HCT116 (cell line): Measurements from ENCODE around the gene DLD. TPM values are rescaled to one million over a fixed set of nuclear protein-coding genes. Genes with fewer than 3 reads are reported as not detected.

Experiments used
- ATAC-seq: fragments of 200-7000 bp; cut with Tn5 transposase; 2 replicates; pipeline ENCODE4 v1.9.1; 2020; ENCODE audit warnings: mild to moderate bottlenecking, moderate library complexity
- BruUV-seq: library from RNA; stranded (reverse); fragments of 400-500 nt; replicated peaks from 2 replicates; lab custom pipeline; 2021; lab: Mats Ljungman, UMichigan
- CTCF ChIA-PET: fragments of 300-600 bp; sonication (Branson Sonifier 250); formaldehyde crosslinking; loops from one replicate; lab custom pipeline; 2021; ENCODE audit warnings: antibody characterized with exemption; lab: Charles Lee
- POLR2A ChIA-PET: fragments of 300-600, 350-600 bp; sonication (Branson Sonifier 250); formaldehyde crosslinking; loops from one replicate; lab custom pipeline; 2021; ENCODE audit warnings: antibody characterized with exemption; lab: Charles Lee
- RAD21 ChIA-PET, 2 experiments: fragments of 300-600 bp; sonication (Branson Sonifier 250); formaldehyde crosslinking; loops; one replicate each; lab custom pipeline; 2023; ENCODE audit warnings: low total read pairs in 2 of 2; ENCODE audit not compliant: uncharacterized antibody in 2 of 2, unreplicated experiment in 2 of 2, low non-redundant PET in 1 of 2; lab: Charles Lee
- DNase-seq: peaks from one replicate; pipeline ENCODE4 v3.0.0-alpha.2; 2010; ENCODE audit warnings: low read depth, low spot score
- H2AFZ ChIP-seq: fragments of 200-600 bp; shearing (Covaris generic), sonication (generic); 2 replicates; pipeline ENCODE4 v1.6.1; 2017; ENCODE audit warnings: low read depth, mixed run types, mixed read lengths, antibody characterized with exemption, low read length; ENCODE audit not compliant: poor library complexity, severe bottlenecking
- H3K27ac ChIP-seq: 2 replicates; pipeline ENCODE4 v1.5.1; 2012; ENCODE audit warnings: low read depth, low read length
- H3K27me3 ChIP-seq: fragments of 200-600 bp; sonication (generic); 2 replicates; pipeline ENCODE4 v1.6.1; 2016; ENCODE audit warnings: mixed run types, low read length, mixed read lengths; ENCODE audit not compliant: insufficient read depth
- H3K36me3 ChIP-seq, 2 experiments: fragments of 200-500 bp in 1 of 2; fragments of 200-600 bp in 1 of 2; sonication (Bioruptor generic) in 1 of 2; sonication (generic) in 1 of 2; 2 replicates each; pipeline versions ENCODE4 v1.5.1 to v1.6.1; 2014 to 2016; ENCODE audit warnings: low read length in 2 of 2, inconsistent platforms in 1 of 2, mixed read lengths in 1 of 2, mixed run types in 1 of 2; ENCODE audit not compliant: insufficient read depth in 2 of 2, control insufficient read depth in 1 of 2
- H3K4me1 ChIP-seq, 2 experiments: fragments of 200-600 bp in 1 of 2; sonication (generic) in 1 of 2; 2 replicates each; pipeline versions ENCODE4 v1.5.1 to v1.6.1; 2012 to 2017; ENCODE audit warnings: low read length in 2 of 2, inconsistent platforms in 1 of 2, mild to moderate bottlenecking in 1 of 2, mixed read lengths in 1 of 2, mixed run types in 1 of 2, moderate library complexity in 1 of 2; ENCODE audit not compliant: insufficient read depth in 2 of 2, control insufficient read depth in 1 of 2
- H3K4me2 ChIP-seq: fragments of 200-600 bp; sonication (generic); 2 replicates; pipeline ENCODE4 v1.6.1; 2017; ENCODE audit warnings: mixed run types, low read length, mixed read lengths
- H3K4me3 ChIP-seq, 2 experiments: fragments of 200-600 bp in 1 of 2; sonication (generic) in 1 of 2; replicated peaks in 1 of 2; 2 replicates each; pipeline ENCODE4 v1.5.1; 2011 to 2016; ENCODE audit warnings: low read length in 2 of 2, control low read depth in 1 of 2, low read depth in 1 of 2, mild to moderate bottlenecking in 1 of 2, mixed read lengths in 1 of 2, mixed run types in 1 of 2
- H3K79me2 ChIP-seq: fragments of 200-600 bp; sonication (generic); 2 replicates; pipeline ENCODE4 v1.6.1; 2017; ENCODE audit warnings: mild to moderate bottlenecking, mixed run types, low read length, moderate library complexity, mixed read lengths; ENCODE audit not compliant: insufficient read depth
- H3K9ac ChIP-seq: fragments of 200-600 bp; sonication (generic); 2 replicates; pipeline ENCODE4 v1.6.1; 2016; ENCODE audit warnings: low read length, mixed read lengths
- H3K9me2 ChIP-seq: fragments of 200-600 bp; sonication (generic), shearing (Covaris generic); 2 replicates; pipeline ENCODE4 v1.6.1; 2017; ENCODE audit warnings: mixed run types, mild to moderate bottlenecking, moderate library complexity; ENCODE audit not compliant: insufficient read depth
- H3K9me3 ChIP-seq, 2 experiments: fragments of 200-500 bp in 1 of 2; fragments of 200-600 bp in 1 of 2; sonication (Bioruptor generic) in 1 of 2; sonication (generic) in 1 of 2; 2 replicates each; pipeline ENCODE4 v1.6.1; 2014 to 2017; ENCODE audit warnings: low read length in 2 of 2, mixed read lengths in 2 of 2, inconsistent platforms in 1 of 2, low read depth in 1 of 2, mild to moderate bottlenecking in 1 of 2, mixed run types in 1 of 2, moderate library complexity in 1 of 2; ENCODE audit not compliant: control insufficient read depth in 1 of 2, insufficient read depth in 1 of 2
- H4K20me1 ChIP-seq: fragments of 200-600 bp; sonication (generic), shearing (Covaris generic); 2 replicates; pipeline ENCODE4 v1.6.1; 2017; ENCODE audit warnings: mixed run types, mild to moderate bottlenecking, moderate library complexity; ENCODE audit not compliant: insufficient read depth
- ATF3 ChIP-seq: IDR thresholded peaks from 2 replicates; pipeline ENCODE4 v1.6.1; 2012
- CBX3 ChIP-seq: IDR thresholded peaks from 2 replicates; pipeline ENCODE4 v1.6.1; 2012; ENCODE audit warnings: low read depth
- CEBPB ChIP-seq: IDR thresholded peaks from 2 replicates; pipeline ENCODE4 v1.6.1; 2012; ENCODE audit warnings: low read depth
- EGR1 ChIP-seq: IDR thresholded peaks from 2 replicates; pipeline ENCODE4 v1.6.1; 2012; ENCODE audit warnings: low read depth
- EZH2 ChIP-seq: fragments of 200-600 bp; sonication (generic); IDR thresholded peaks from 2 replicates; pipeline ENCODE4 v1.6.1; 2017; ENCODE audit warnings: antibody characterized with exemption, mixed run types
- EZH2phosphoT487 ChIP-seq: fragments of 200-600 bp; IDR thresholded peaks from 2 replicates; pipeline ENCODE4 v1.6.1; 2018; ENCODE audit warnings: antibody characterized with exemption, borderline replicate concordance
- FOSL1 ChIP-seq: IDR thresholded peaks from 2 replicates; pipeline ENCODE4 v1.6.1; 2012; ENCODE audit warnings: low read depth
- RAD21 ChIP-seq: IDR thresholded peaks from 2 replicates; pipeline ENCODE4 v1.6.1; 2012; ENCODE audit warnings: low read depth, mild to moderate bottlenecking
- REST ChIP-seq: IDR thresholded peaks from 2 replicates; pipeline ENCODE4 v1.6.1; 2012; ENCODE audit warnings: low read depth
- SIN3A ChIP-seq: IDR thresholded peaks from 2 replicates; pipeline ENCODE4 v1.6.1; 2012; ENCODE audit warnings: low read depth
- SP1 ChIP-seq: IDR thresholded peaks from 2 replicates; pipeline ENCODE4 v1.6.1; 2012; ENCODE audit warnings: low read depth
- YY1 ChIP-seq: IDR thresholded peaks from 2 replicates; pipeline ENCODE4 v1.6.1; 2011; ENCODE audit warnings: low read length, low read depth, moderate library complexity, mild to moderate bottlenecking; ENCODE audit not compliant: insufficient replicate concordance; ENCODE audit errors: extremely low read depth
- intact Hi-C: fragments of 100-400 bp; cut with micrococcal nuclease; formaldehyde crosslinking; loops from 2 replicates; pipeline ENCODE4 v1.10.0; 2022
- total RNA-seq: library from RNA; stranded (reverse); gene quantifications from one replicate; pipeline ENCODE4 v1.2.1, GENCODE V29; 2021; ENCODE audit not compliant: unreplicated experiment

The DLD gene
- total RNA-seq, 1 experiment from 2014 or later, result 104 TPM

GRCh38 chr7:107938456-107939250, 47.7 kb downstream of the DLD start:
- intact Hi-C loops, result no loop called here
- Histone ChIP-seq H3K9me3 (no peaks in the 10 kb centered on the region), H3K79me2 (no peaks in the 10 kb centered on the region), H3K9me2 (no peaks in the 10 kb centered on the region), H3K36me3 (peaks cover 0 to 7% of the 10 kb centered on the region in 2 experiments; a peak in 2 of 4 replicates), H3K27me3 (no peaks in the 10 kb centered on the region), H4K20me1 (no peaks in the 10 kb centered on the region), H3K4me3 (no peak overlapping the region), H3K27ac (no peak overlapping the region), H2AFZ (no peak overlapping the region), H3K4me1 (peaks cover 0 to 1% of the 10 kb centered on the region in 2 experiments; a peak in 2 of 4 replicates)
- no peak for ATAC-seq
- RAD21 ChIA-PET, result no interaction called here
- POLR2A ChIA-PET, result no interaction called here
- no peak for TF ChIP-seq REST
- no peak for TF ChIP-seq FOSL1
- no peak for TF ChIP-seq SP1
- TF ChIP-seq SIN3A, result no peak
- no peak for TF ChIP-seq EZH2phosphoT487
- TF ChIP-seq EGR1, result no peak
- TF ChIP-seq RAD21, result no peak
- no peak for TF ChIP-seq CEBPB
- no peak for TF ChIP-seq YY1
- TF ChIP-seq ATF3, result no peak
- no peak for TF ChIP-seq EZH2
- TF ChIP-seq CBX3, result no peak
- TF ChIP-seq, all 23 proteins: peak for 0
- DNase-seq, result no peak
- Histone ChIP-seq H3K9ac (no peak overlapping the region), H3K4me2 (no peak overlapping the region)
- CTCF ChIA-PET, result no interaction called here
- no TSS peak for BruUV-seq
